Measurements from ENCODE around the gene KHNYN.

The KHNYN gene

DNA sequence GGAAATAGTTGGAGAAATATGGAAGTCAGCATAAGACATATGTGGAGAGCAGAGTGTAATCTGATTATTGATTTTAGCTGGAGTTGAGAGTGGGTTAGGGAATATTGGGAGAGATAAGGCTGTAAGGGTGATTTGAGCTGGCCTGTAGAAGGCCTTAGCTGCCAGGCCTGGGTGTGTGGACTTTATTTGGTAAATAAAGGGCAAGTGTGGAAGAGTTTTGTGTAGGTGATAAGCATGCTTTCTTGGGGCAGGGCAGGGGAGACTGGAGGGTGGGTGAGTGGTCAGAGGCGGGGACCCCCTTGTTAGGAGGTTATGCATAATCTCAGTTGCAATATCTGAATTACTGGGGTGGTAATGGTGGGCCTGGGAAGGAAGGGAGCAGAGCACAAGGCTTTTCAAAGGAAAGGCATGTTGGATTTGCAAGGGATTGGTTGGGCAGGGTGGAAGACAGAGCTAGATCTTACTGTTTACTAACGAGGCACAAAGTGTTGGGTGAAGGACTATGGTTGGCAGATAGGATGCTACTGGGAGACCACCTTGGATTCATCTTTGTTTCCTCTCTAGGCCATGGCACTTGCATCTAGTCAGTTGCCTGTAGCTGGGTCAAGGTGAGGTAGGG lies 5.5 kb downstream of the KHNYN start:
- DNase-seq (no peak), ATAC-seq (ENCODE audit: insufficient read depth, low read depth) (no peak)
- H4K20me1 ChIP-seq (ENCODE audit: insufficient read depth, low read length): peaks cover 32% of the 10 kb centered on the region
- H3K36me3 ChIP-seq (ENCODE audit: insufficient read depth, low read length): peaks cover 89% of the 10 kb centered on the region
- TF ChIP-seq, protein P1, sequence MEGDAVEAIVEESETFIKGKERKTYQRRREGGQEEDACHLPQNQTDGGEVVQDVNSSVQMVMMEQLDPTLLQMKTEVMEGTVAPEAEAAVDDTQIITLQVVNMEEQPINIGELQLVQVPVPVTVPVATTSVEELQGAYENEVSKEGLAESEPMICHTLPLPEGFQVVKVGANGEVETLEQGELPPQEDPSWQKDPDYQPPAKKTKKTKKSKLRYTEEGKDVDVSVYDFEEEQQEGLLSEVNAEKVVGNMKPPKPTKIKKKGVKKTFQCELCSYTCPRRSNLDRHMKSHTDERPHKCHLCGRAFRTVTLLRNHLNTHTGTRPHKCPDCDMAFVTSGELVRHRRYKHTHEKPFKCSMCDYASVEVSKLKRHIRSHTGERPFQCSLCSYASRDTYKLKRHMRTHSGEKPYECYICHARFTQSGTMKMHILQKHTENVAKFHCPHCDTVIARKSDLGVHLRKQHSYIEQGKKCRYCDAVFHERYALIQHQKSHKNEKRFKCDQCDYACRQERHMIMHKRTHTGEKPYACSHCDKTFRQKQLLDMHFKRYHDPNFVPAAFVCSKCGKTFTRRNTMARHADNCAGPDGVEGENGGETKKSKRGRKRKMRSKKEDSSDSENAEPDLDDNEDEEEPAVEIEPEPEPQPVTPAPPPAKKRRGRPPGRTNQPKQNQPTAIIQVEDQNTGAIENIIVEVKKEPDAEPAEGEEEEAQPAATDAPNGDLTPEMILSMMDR (IDR thresholded peaks at IDR 0.05; ENCODE audit: borderline replicate concordance, extremely low read depth, low read length, poor library complexity, severe bottlenecking): no peak
- TF ChIP-seq EZH2 (IDR thresholded peaks at IDR 0.05; ENCODE audit: borderline replicate concordance, low read depth, low read length, severe bottlenecking): no peak
- H2AFZ ChIP-seq (ENCODE audit: low read depth, low read length): no peak overlapping the region
- no peaks in the 10 kb centered on the region for H3K27me3 ChIP-seq (ENCODE audit: insufficient read depth, low read length, poor library complexity)
- H3K4me3 ChIP-seq (ENCODE audit: low read depth in 1 of 2, low read length in 2 of 2): no peak overlapping the region
- H3K4me1 ChIP-seq (ENCODE audit: insufficient read depth, low read length): peaks cover 48% of the 10 kb centered on the region
- no peak overlapping the region for H3K4me2 ChIP-seq (ENCODE audit: insufficient read depth, low read length)
- no peaks in the 10 kb centered on the region for H3K9me3 ChIP-seq (ENCODE audit: insufficient read depth, low read length, severe bottlenecking)
- H3K79me2 ChIP-seq (ENCODE audit: insufficient read depth, low read length): peaks cover 26% of the 10 kb centered on the region
- no peak overlapping the region for H3K27ac ChIP-seq (ENCODE audit: low read length)
- no peak overlapping the region for H3K9ac ChIP-seq (ENCODE audit: low read depth, low read length)

DNA sequence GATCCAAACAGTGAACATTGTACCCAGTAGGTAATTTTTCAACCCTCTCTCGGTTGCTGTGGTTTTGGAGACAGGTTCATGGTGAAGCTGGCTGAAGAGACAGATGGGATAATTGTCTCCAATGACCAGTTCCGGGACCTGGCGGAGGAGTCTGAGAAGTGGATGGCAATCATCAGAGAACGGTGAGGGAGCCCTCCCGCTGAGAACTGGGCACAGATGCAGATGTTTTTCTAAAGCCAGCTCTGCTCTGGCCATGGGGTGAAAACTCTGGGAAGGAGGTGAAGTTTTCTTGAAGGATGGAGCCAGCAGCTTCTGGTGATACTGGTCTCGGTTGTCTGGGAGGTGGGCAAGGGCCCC lies 6.2 kb downstream of the KHNYN start:
- ATAC-seq (ENCODE audit: insufficient read depth, low read depth): no peak
- peaks cover 30% of the 10 kb centered on the region for H4K20me1 ChIP-seq (ENCODE audit: insufficient read depth, low read length)
- no peak for DNase-seq
- no peak overlapping the region for H3K4me2 ChIP-seq (ENCODE audit: insufficient read depth, low read length)
- H3K4me1 ChIP-seq (ENCODE audit: insufficient read depth, low read length): peaks cover 48% of the 10 kb centered on the region
- H3K79me2 ChIP-seq (ENCODE audit: insufficient read depth, low read length): peaks cover 26% of the 10 kb centered on the region
- no peak overlapping the region for H2AFZ ChIP-seq (ENCODE audit: low read depth, low read length)
- no peak overlapping the region for H3K4me3 ChIP-seq (ENCODE audit: low read depth in 1 of 2, low read length in 2 of 2)
- no peaks in the 10 kb centered on the region for H3K9me3 ChIP-seq (ENCODE audit: insufficient read depth, low read length, severe bottlenecking)
- H3K36me3 ChIP-seq (ENCODE audit: insufficient read depth, low read length): peaks cover 91% of the 10 kb centered on the region
- H3K9ac ChIP-seq (ENCODE audit: low read depth, low read length): no peak overlapping the region
- no peak overlapping the region for H3K27ac ChIP-seq (ENCODE audit: low read length)
- H3K27me3 ChIP-seq (ENCODE audit: insufficient read depth, low read length, poor library complexity): no peaks in the 10 kb centered on the region
- no peak for TF ChIP-seq EZH2 (IDR thresholded peaks at IDR 0.05; ENCODE audit: borderline replicate concordance, low read depth, low read length, severe bottlenecking)
- TF ChIP-seq, protein P1 (IDR thresholded peaks at IDR 0.05; ENCODE audit: borderline replicate concordance, extremely low read depth, low read length, poor library complexity, severe bottlenecking): no peak

DNA sequence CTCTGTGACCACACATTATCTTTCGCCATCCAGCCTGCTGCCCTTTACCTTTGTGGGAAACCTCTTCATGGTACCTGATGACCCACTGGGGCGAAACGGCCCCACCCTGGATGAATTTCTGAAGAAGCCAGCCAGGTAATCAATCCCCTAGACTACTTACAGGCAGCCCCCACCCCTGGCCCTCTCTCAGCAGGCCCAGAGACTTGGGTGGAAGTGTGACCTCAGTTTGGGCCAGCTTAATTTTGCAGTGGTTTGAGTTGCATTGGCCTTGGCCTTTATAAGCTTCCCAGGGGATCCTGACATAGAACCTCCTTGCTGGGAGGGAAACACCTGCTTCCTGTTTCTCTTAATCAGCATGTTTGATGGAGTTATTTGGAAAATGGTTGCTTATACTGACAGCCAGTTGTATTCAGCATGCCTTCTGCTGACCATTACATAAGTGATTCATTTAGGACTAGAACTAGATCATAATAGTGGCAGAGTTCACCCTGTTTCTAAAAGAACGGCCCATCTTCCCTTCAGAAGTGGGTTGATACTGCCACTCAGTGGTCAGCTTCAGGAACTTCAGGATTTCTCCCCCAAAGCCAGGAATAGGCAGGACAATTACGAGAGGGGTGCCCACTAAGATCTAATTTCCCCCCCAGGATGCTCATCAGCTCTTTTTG lies 6.7 kb downstream of the KHNYN start:
- H2AFZ ChIP-seq (ENCODE audit: low read depth, low read length): no peak overlapping the region
- no peaks in the 10 kb centered on the region for H3K27me3 ChIP-seq (ENCODE audit: insufficient read depth, low read length, poor library complexity)
- H3K9me3 ChIP-seq (ENCODE audit: insufficient read depth, low read length, severe bottlenecking): no peaks in the 10 kb centered on the region
- peak overlapping the region; percentile 59 for H3K27ac ChIP-seq (ENCODE audit: low read length)
- H3K36me3 ChIP-seq (ENCODE audit: insufficient read depth, low read length): peaks cover 90% of the 10 kb centered on the region
- TF ChIP-seq, protein P1 (IDR thresholded peaks at IDR 0.05; ENCODE audit: borderline replicate concordance, extremely low read depth, low read length, poor library complexity, severe bottlenecking): peak; percentile 79
- no peak for TF ChIP-seq EZH2 (IDR thresholded peaks at IDR 0.05; ENCODE audit: borderline replicate concordance, low read depth, low read length, severe bottlenecking)
- H4K20me1 ChIP-seq (ENCODE audit: insufficient read depth, low read length): peaks cover 25% of the 10 kb centered on the region
- no peak overlapping the region for H3K4me3 ChIP-seq (ENCODE audit: low read depth in 1 of 2, low read length in 2 of 2)
- H3K4me1 ChIP-seq (ENCODE audit: insufficient read depth, low read length): peaks cover 48% of the 10 kb centered on the region
- H3K79me2 ChIP-seq (ENCODE audit: insufficient read depth, low read length): peaks cover 26% of the 10 kb centered on the region
- H3K4me2 ChIP-seq (ENCODE audit: insufficient read depth, low read length): no peak overlapping the region
- no peak overlapping the region for H3K9ac ChIP-seq (ENCODE audit: low read depth, low read length)
- ATAC-seq (ENCODE audit: insufficient read depth, low read depth) (peak; percentile 46), DNase-seq (peak; percentile 53)
